IPS-NIHi11 (cell line): ENCODE results near the gene NFIC.
"Not testable (repeated sequence)": the region's sequence is repeated elsewhere in the genome, so short reads cannot be mapped to it uniquely, and the experiment has no call there.

Experiments
- DNase-seq: peaks from one replicate; pipeline ENCODE4 v3.0.0; 2012; ENCODE audit warnings: mixed read lengths, low spot score

The NFIC gene

GRCh38 chr19:3423183-3423829, 56.9 kb downstream of the NFIC start:
- DNase-seq: no peak

- no peak for DNase-seq
These were observed 60.0 kb downstream of the NFIC start for GRCh38 chr19:3426433-3426832.

- DNase-seq: not testable (repeated sequence)
These were observed 63.9 kb downstream of the NFIC start for GRCh38 chr19:3430366-3430680.

GRCh38 chr19:3431760-3432397, 65.5 kb downstream of the NFIC start:
- DNase-seq: no peak

GRCh38 chr19:3433313-3433712, 66.9 kb downstream of the NFIC start:
- no peak for DNase-seq

GRCh38 chr19:3433805-3434540, 67.6 kb downstream of the NFIC start:
- DNase-seq: no peak

- peak; percentile 98 for DNase-seq
These were observed 68.5 kb downstream of the NFIC start for GRCh38 chr19:3434630-3435553.

- peak; percentile 76 for DNase-seq
These were observed 73.7 kb downstream of the NFIC start for GRCh38 chr19:3440082-3440481.

GRCh38 chr19:3441089-3441985, 75.0 kb downstream of the NFIC start:
- no peak for DNase-seq

GRCh38 chr19:3441986-3442329, 75.6 kb downstream of the NFIC start:
- no peak for DNase-seq

GRCh38 chr19:3442487-3443071, 76.2 kb downstream of the NFIC start:
- no peak for DNase-seq

- DNase-seq: peak; percentile 83
These were observed 77.7 kb downstream of the NFIC start for GRCh38 chr19:3443840-3444694.

GRCh38 chr19:3444695-3445234, 78.4 kb downstream of the NFIC start:
- no peak for DNase-seq

- not testable (repeated sequence) for DNase-seq
These were observed 80.3 kb downstream of the NFIC start for GRCh38 chr19:3446657-3447056.

GRCh38 chr19:3448616-3449334, 82.4 kb downstream of the NFIC start:
- no peak for DNase-seq

GRCh38 chr19:3450796-3451411, 84.5 kb downstream of the NFIC start:
- no peak for DNase-seq

- no peak for DNase-seq
These were observed 85.1 kb downstream of the NFIC start for GRCh38 chr19:3451451-3451866.

GRCh38 chr19:3452171-3452941, 86.0 kb downstream of the NFIC start:
- DNase-seq: no peak
